HG03045 (cell line): Measurements from ENCODE around the gene ABHD6.

Source experiments
- ATAC-seq: cut with Tn5 transposase; IDR thresholded peaks from one replicate; pipeline ENCODE4 v1.9.1; 2021; ENCODE audit warnings: mild to moderate bottlenecking, moderate library complexity; ENCODE audit not compliant: unreplicated experiment

ABHD6 gene

GRCh38 chr3:58307639-58308215 is 70.1 kb downstream of the ABHD6 start:
- no peak for ATAC-seq

- ATAC-seq: no peak
These were observed 71.1 kb downstream of the ABHD6 start for GRCh38 chr3:58308728-58309127.

- ATAC-seq: no peak
These were observed 80.2 kb downstream of the ABHD6 start for GRCh38 chr3:58317811-58318210.

GRCh38 chr3:58321791-58322190 is 84.2 kb downstream of the ABHD6 start:
- no peak for ATAC-seq

GRCh38 chr3:58322793-58323192 is 85.2 kb downstream of the ABHD6 start:
- no peak for ATAC-seq

- ATAC-seq: no peak
These were observed 86.2 kb downstream of the ABHD6 start for GRCh38 chr3:58323529-58324390.

GRCh38 chr3:58324391-58325390 is 87.1 kb downstream of the ABHD6 start:
- no peak for ATAC-seq

GRCh38 chr3:58325525-58325992 is 88.0 kb downstream of the ABHD6 start:
- ATAC-seq: no peak

GRCh38 chr3:58326267-58326900 is 88.8 kb downstream of the ABHD6 start:
- ATAC-seq: no peak

- no peak for ATAC-seq
These were observed 91.7 kb downstream of the ABHD6 start for GRCh38 chr3:58329150-58329921.

GRCh38 chr3:58329922-58330413 is 92.4 kb downstream of the ABHD6 start:
- ATAC-seq: no peak

GRCh38 chr3:58331593-58332152 is 94.1 kb downstream of the ABHD6 start:
- ATAC-seq: no peak

- ATAC-seq: peak; percentile 93
These were observed 95.1 kb downstream of the ABHD6 start, which contains the start of gene PXK for GRCh38 chr3:58332575-58333188. Gene PXK (plus strand): TSS chr3:58332892. CDS start chr3:58332989, 97 bp downstream.

- ATAC-seq: peak; percentile 30
These were observed 95.8 kb downstream of the ABHD6 start for GRCh38 chr3:58333206-58334012.

GRCh38 chr3:58334013-58334321 is 96.4 kb downstream of the ABHD6 start:
- ATAC-seq: no peak

- ATAC-seq: no peak
These were observed 96.9 kb downstream of the ABHD6 start for GRCh38 chr3:58334506-58334884.

- no peak for ATAC-seq
These were observed 98.0 kb downstream of the ABHD6 start for GRCh38 chr3:58335652-58335947.

GRCh38 chr3:58336135-58336882 is 98.7 kb downstream of the ABHD6 start:
- no peak for ATAC-seq
